ENCODE data around the gene THPO.

DNA sequence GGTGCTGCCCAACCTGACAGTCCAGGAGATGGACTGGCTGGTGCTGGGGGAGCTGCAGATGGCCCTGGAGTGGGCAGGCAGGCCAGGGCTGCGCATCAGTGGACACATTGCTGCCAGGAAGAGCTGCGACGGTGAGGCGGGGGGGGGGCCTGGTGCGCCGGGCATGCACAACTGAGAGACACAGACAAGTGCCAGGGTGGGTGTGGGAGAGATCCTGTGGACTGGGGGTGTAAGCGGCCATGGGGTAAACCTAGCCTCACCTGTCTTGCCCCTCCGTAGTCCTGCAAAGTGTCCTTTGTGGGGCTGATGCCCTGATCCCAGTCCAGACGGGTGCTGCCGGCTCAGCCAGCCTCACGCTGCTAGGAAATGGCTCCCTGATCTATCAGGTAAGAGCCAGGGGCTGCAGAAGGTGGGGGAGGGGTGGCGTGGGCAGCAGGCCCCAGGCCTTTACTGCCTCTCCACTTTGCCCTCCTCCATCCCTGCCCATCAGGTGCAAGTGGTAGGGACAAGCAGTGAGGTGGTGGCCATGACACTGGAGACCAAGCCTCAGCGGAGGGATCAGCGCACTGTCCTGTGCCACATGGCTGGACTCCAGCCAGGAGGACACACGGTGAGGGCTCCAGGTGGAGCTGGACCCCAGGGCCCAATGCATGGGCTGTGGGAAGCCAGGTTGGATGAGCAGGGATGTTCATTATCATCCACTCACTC lies 5.2 kb upstream of the THPO start:
- TF ChIP-seq POLR2A (IDR thresholded peaks at IDR 0.05; ENCODE audit: low read length) = no peak
- no peak for TF ChIP-seq GATA1 (IDR thresholded peaks at IDR 0.05; ENCODE audit: low read depth, low read length)

Measured in erythroblast (primary cell).